Neural progenitor cell (in vitro differentiated cells): Measurements from ENCODE around the gene TMCO2. TPM values are rescaled to one million over a fixed set of nuclear protein-coding genes. Genes with fewer than 3 reads are reported as not detected.

ENCODE experiments used
- DNase-seq: peaks from one replicate; pipeline ENCODE4 v3.0.0-alpha.2; 2016; ENCODE audit warnings: low spot score
- H2AFZ ChIP-seq: fragments of 200-600 bp; sonication (generic); replicated peaks from 2 replicates; pipeline ENCODE4 v1.6.1; 2016; ENCODE audit warnings: antibody characterized with exemption
- H3F3A ChIP-seq: fragments of 200-600 bp; sonication (generic); 2 replicates; pipeline ENCODE4 v1.6.1; 2016; ENCODE audit warnings: antibody characterized with exemption, low read depth
- H3K27ac ChIP-seq: fragments of 200-600 bp; sonication (generic); 2 replicates; pipeline ENCODE4 v1.5.1; 2016; ENCODE audit warnings: mild to moderate bottlenecking
- H3K27me3 ChIP-seq: fragments of 200-600 bp; sonication (generic); 2 replicates; pipeline ENCODE4 v1.6.1; 2016; ENCODE audit warnings: mild to moderate bottlenecking, moderate library complexity
- H3K36me3 ChIP-seq: fragments of 200-600 bp; sonication (generic); 2 replicates; pipeline ENCODE4 v1.5.1; 2016
- H3K4me1 ChIP-seq: fragments of 200-600 bp; sonication (generic); 2 replicates; pipeline ENCODE4 v1.6.1; 2016; ENCODE audit warnings: mixed run types
- H3K4me2 ChIP-seq: fragments of 200-600 bp; sonication (generic); 2 replicates; pipeline ENCODE4 v1.6.1; 2016
- H3K4me3 ChIP-seq: fragments of 200-600 bp; sonication (generic); 2 replicates; pipeline ENCODE4 v1.5.1; 2016
- H3K79me2 ChIP-seq: fragments of 200-600 bp; sonication (generic); 2 replicates; pipeline ENCODE4 v1.6.1; 2016; ENCODE audit warnings: low read depth
- H3K9ac ChIP-seq: fragments of 200-600 bp; sonication (generic); 2 replicates; pipeline ENCODE4 v1.6.1; 2016
- H3K9me3 ChIP-seq: fragments of 200-600 bp; sonication (generic); 2 replicates; pipeline ENCODE4 v1.5.1; 2016; ENCODE audit warnings: low read depth
- H4K20me1 ChIP-seq: fragments of 200-600 bp; sonication (generic); 2 replicates; pipeline ENCODE4 v1.6.1; 2016; ENCODE audit warnings: low read depth
- H3K27ac Mint-ChIP-seq: 3 replicates; pipeline ENCODE4 v1.8.0; 2021; ENCODE audit warnings: mixed read lengths
- H3K27me3 Mint-ChIP-seq: 2 replicates; pipeline ENCODE4 v1.8.0; 2022; ENCODE audit warnings: low read depth, mild to moderate bottlenecking, inconsistent platforms, moderate library complexity, mixed read lengths; ENCODE audit not compliant: insufficient read depth
- H3K36me3 Mint-ChIP-seq: 3 replicates; pipeline ENCODE4 v1.8.0; 2021; ENCODE audit warnings: mixed read lengths
- H3K4me1 Mint-ChIP-seq: 3 replicates; pipeline ENCODE4 v1.8.0; 2021; ENCODE audit warnings: mixed read lengths
- H3K4me3 Mint-ChIP-seq: 3 replicates; pipeline ENCODE4 v1.8.0; 2021; ENCODE audit warnings: mild to moderate bottlenecking, moderate library complexity, mixed read lengths
- H3K9me3 Mint-ChIP-seq: 3 replicates; pipeline ENCODE4 v1.8.0; 2020; ENCODE audit warnings: mixed read lengths
- CTCF ChIP-seq: fragments of 200-600 bp; sonication (generic); IDR thresholded peaks from 2 replicates; pipeline ENCODE4 v1.5.1; 2017; ENCODE audit warnings: antibody characterized with exemption, mild to moderate bottlenecking
- EZH2 ChIP-seq: fragments of 200-600 bp; sonication (generic); IDR thresholded peaks from 2 replicates; pipeline ENCODE4 v1.6.1; 2017; ENCODE audit warnings: antibody characterized with exemption, mild to moderate bottlenecking, moderate library complexity
- EZH2phosphoT487 ChIP-seq: fragments of 200-600 bp; sonication (generic); IDR thresholded peaks from 2 replicates; pipeline ENCODE4 v1.6.1; 2017; ENCODE audit warnings: antibody characterized with exemption
- total RNA-seq: library from RNA; depleted of rRNA; stranded (reverse); fragments of >200 nt; gene quantifications from 2 replicates; pipeline ENCODE4 v1.2.3, GENCODE V29; 2015; ENCODE audit warnings: low replicate concordance

The TMCO2 gene
- total RNA-seq, 1 donor from 2014 or later: not detected

- Histone ChIP-seq H3K4me2 (no peak overlapping the region), H3F3A (no peaks in the 10 kb centered on the region), H3K4me3 (no peak overlapping the region), H3K27me3 (no peaks in the 10 kb centered on the region), H3K27ac (no peak overlapping the region), H4K20me1 (no peaks in the 10 kb centered on the region), H3K4me1 (no peaks in the 10 kb centered on the region), H3K9ac (no peak overlapping the region), H2AFZ (no peak overlapping the region), H3K9me3 (no peaks in the 10 kb centered on the region), H3K79me2 (peaks cover 33% of the 10 kb centered on the region), H3K36me3 (peaks cover 10% of the 10 kb centered on the region)
- H3K27ac Mint-ChIP-seq: no peak overlapping the region
- H3K27me3 Mint-ChIP-seq: no peaks in the 10 kb centered on the region
- TF ChIP-seq EZH2: no peak
- no peak for TF ChIP-seq EZH2phosphoT487
- TF ChIP-seq CTCF: no peak
- no peaks in the 10 kb centered on the region for H3K4me1 Mint-ChIP-seq
- peaks cover 9% of the 10 kb centered on the region for H3K36me3 Mint-ChIP-seq
- no peaks in the 10 kb centered on the region for H3K9me3 Mint-ChIP-seq
- no peak for DNase-seq
- no peak overlapping the region for H3K4me3 Mint-ChIP-seq
Measured at GRCh38 chr1:40265298-40265697, 17.6 kb downstream of the TMCO2 start.

- TF ChIP-seq EZH2 (no peak), CTCF (no peak), EZH2phosphoT487 (no peak)
- H3K4me3 Mint-ChIP-seq: no peak overlapping the region
- H3K36me3 ChIP-seq: peaks cover 9% of the 10 kb centered on the region
- H2AFZ ChIP-seq: no peak overlapping the region
- no peak overlapping the region for H3K9ac ChIP-seq
- H4K20me1 ChIP-seq: no peaks in the 10 kb centered on the region
- no peaks in the 10 kb centered on the region for H3K27me3 ChIP-seq
- no peaks in the 10 kb centered on the region for H3F3A ChIP-seq
- no peaks in the 10 kb centered on the region for H3K4me1 Mint-ChIP-seq
- H3K27ac Mint-ChIP-seq: no peak overlapping the region
- H3K4me1 ChIP-seq: no peaks in the 10 kb centered on the region
- no peak overlapping the region for H3K4me3 ChIP-seq
- H3K27me3 Mint-ChIP-seq: no peaks in the 10 kb centered on the region
- DNase-seq: no peak
- H3K9me3 Mint-ChIP-seq: no peaks in the 10 kb centered on the region
- no peak overlapping the region for H3K27ac ChIP-seq
- H3K36me3 Mint-ChIP-seq: peaks cover 6% of the 10 kb centered on the region
- peaks cover 27% of the 10 kb centered on the region for H3K79me2 ChIP-seq
- H3K4me2 ChIP-seq: no peak overlapping the region
- no peaks in the 10 kb centered on the region for H3K9me3 ChIP-seq
Measured at GRCh38 chr1:40265919-40266318, 18.2 kb downstream of the TMCO2 start.

- Histone ChIP-seq H3K36me3 (peaks cover 5% of the 10 kb centered on the region), H3F3A (no peaks in the 10 kb centered on the region), H3K79me2 (peaks cover 24% of the 10 kb centered on the region), H3K4me3 (no peak overlapping the region), H3K9ac (no peak overlapping the region), H3K4me2 (no peak overlapping the region), H3K9me3 (no peaks in the 10 kb centered on the region), H4K20me1 (no peaks in the 10 kb centered on the region), H3K4me1 (no peaks in the 10 kb centered on the region), H2AFZ (no peak overlapping the region), H3K27me3 (no peaks in the 10 kb centered on the region), H3K27ac (no peak overlapping the region)
- H3K9me3 Mint-ChIP-seq: no peaks in the 10 kb centered on the region
- H3K36me3 Mint-ChIP-seq: peaks cover 9% of the 10 kb centered on the region
- H3K4me1 Mint-ChIP-seq: no peaks in the 10 kb centered on the region
- no peak overlapping the region for H3K27ac Mint-ChIP-seq
- TF ChIP-seq CTCF (no peak), EZH2 (no peak), EZH2phosphoT487 (no peak)
- no peaks in the 10 kb centered on the region for H3K27me3 Mint-ChIP-seq
- no peak overlapping the region for H3K4me3 Mint-ChIP-seq
- no peak for DNase-seq
Measured at GRCh38 chr1:40266786-40267535, 19.2 kb downstream of the TMCO2 start.
